Urinary bladder (tissue), 4 donors: ENCODE measurements around the gene KCNMB4. TPM values are rescaled to one million over a fixed set of nuclear protein-coding genes. Genes with fewer than 3 reads are reported as not detected.

Experiments
- DNase-seq: peaks from one replicate; pipeline ENCODE4 v3.0.0-alpha.2; 2015; ENCODE audit errors: extremely low spot score
- H3K27ac ChIP-seq: one replicate; pipeline ENCODE4 v1.5.1; 2013; ENCODE audit warnings: low read depth, mild to moderate bottlenecking, moderate library complexity
- H3K36me3 ChIP-seq: one replicate; pipeline ENCODE4 v1.6.1; 2013; ENCODE audit warnings: mild to moderate bottlenecking, moderate library complexity; ENCODE audit not compliant: insufficient read depth
- H3K4me1 ChIP-seq: one replicate; pipeline ENCODE4 v1.6.1; 2013; ENCODE audit warnings: mild to moderate bottlenecking, moderate library complexity; ENCODE audit not compliant: insufficient read depth
- H3K4me3 ChIP-seq: one replicate; pipeline ENCODE4 v1.5.1; 2013; ENCODE audit warnings: low read depth, low read length
- WGBS: extraction: QIAGEN DNeasy Blood & Tissue Kit; methylation state at CpG from one replicate; pipeline ENCODE4 v1.1.7; 2013; 5-methylcytosine and 5-hydroxymethylcytosine counted together
- polyA plus RNA-seq: library from polyadenylated mRNA; stranded (reverse); fragments of 200-250 nt; gene quantifications from one replicate; pipeline ENCODE4 v1.2.3, GENCODE V29; 2013
- total RNA-seq: library from RNA; depleted of rRNA; stranded (reverse); fragments of >200 nt; gene quantifications from one replicate; pipeline ENCODE4 v1.2.3, GENCODE V29; 2014
- donor health status: healthy with polysubstance abuse.
- donor health status: healthy.

The KCNMB4 gene
- total and polyA plus RNA-seq, 2 donors: 5.1 to 9.7 TPM

- Histone ChIP-seq H3K4me3 (no peak overlapping the region), H3K4me1 (no peaks in the 10 kb centered on the region), H3K36me3 (no peaks in the 10 kb centered on the region), H3K27ac (no peak overlapping the region)
- no peak for DNase-seq
- 77% methylated on average over 2 of the region's 2 CpGs for WGBS
Observed at GRCh38 chr12:70393787-70394499, 27.9 kb downstream of the KCNMB4 start.

DNA sequence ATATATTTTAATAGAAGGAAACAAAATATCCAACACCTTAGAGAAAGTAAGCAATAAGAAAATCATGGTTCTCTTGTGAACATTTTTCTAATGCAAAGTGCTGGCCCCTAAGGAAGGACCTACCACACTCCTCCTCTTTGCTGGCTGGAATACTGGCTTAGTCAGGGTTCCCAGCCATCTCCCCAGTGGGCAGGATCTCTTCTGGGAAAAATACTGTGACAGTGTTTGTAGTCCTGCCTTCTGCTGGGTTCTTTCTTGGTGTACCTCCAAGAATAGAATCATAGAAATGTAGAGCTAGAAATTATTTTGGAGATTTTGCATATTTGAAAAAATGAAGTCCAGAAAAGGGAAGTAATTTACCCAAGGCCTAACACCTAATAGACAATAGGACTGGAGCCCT, 31.9 kb downstream of the KCNMB4 start:
- Histone ChIP-seq H3K4me3 (no peak overlapping the region), H3K27ac (no peak overlapping the region), H3K36me3 (no peaks in the 10 kb centered on the region), H3K4me1 (no peaks in the 10 kb centered on the region)
- no peak for DNase-seq

DNA sequence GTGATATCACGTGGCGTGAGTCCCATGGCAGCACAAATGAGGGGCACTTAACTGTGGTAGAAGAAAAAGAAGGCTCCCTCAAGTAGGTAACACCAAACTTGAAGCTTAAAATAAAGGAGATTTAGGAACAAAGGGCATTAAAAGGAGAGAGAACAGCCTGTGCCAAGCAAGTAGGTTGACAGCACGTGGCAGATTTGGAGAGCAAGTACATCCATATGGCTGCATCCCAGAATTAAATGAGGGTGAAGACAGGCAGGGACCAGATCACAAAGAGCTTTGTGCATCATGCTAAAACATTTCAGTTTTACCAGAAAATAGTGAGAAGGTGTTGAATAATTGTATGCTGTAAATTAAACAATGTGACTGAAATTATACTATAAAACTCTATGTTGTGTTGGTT, 32.8 kb downstream of the KCNMB4 start:
- Histone ChIP-seq H3K36me3 (no peaks in the 10 kb centered on the region), H3K4me1 (no peaks in the 10 kb centered on the region), H3K4me3 (no peak overlapping the region), H3K27ac (no peak overlapping the region)
- WGBS: 83% methylated on average over 3 of the region's 3 CpGs
- DNase-seq: no peak

- Histone ChIP-seq H3K4me3 (no peak overlapping the region), H3K4me1 (no peaks in the 10 kb centered on the region), H3K27ac (no peak overlapping the region), H3K36me3 (no peaks in the 10 kb centered on the region)
- 46% methylated on average over 6 of the region's 6 CpGs for WGBS
- DNase-seq: no peak
Observed at GRCh38 chr12:70399311-70399710, 33.2 kb downstream of the KCNMB4 start.

DNA sequence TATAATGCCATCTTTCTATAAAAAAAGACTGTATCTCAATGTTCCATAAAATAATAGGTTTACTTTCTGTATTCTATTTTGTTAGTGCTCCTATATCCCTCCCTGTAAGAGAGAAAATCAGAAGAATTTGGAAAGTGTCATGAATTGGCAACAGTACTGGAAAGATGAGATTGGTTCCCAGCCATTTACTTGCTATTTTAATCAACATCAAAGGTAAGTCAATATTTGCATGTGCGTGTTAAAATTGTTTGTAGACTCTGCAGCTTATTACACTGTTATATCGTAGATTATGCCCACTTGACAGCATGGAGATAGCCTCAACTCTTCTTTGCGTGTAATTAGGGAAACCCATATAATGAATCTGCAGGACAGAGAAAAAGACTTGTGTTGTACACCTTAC, 34.0 kb downstream of the KCNMB4 start:
- no peak overlapping the region for H3K4me3 ChIP-seq
- WGBS: 94% methylated on average over 3 of the region's 3 CpGs
- H3K36me3 ChIP-seq: no peaks in the 10 kb centered on the region
- H3K27ac ChIP-seq: no peak overlapping the region
- DNase-seq: no peak
- no peaks in the 10 kb centered on the region for H3K4me1 ChIP-seq

DNA sequence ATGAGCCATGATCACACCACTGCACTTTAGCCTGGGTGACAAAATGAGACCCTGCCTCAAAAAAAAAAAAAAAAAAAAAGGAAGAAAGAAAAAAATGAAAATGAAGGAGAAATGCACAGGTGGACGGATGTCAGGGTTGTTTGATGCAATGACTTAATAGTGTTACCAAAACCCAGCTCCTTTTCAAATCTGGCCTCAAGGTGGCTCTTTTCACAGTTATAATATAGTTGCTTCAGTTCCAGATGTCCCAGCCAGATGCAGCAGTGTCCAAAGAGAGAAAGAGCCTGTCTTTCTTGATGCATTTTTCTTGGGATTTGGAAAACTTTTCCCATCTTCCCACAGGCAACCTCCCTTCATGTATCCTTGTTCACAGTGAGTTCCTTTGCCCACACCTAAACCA, 36.5 kb downstream of the KCNMB4 start:
- no peak for DNase-seq
- H3K36me3 ChIP-seq: no peaks in the 10 kb centered on the region
- H3K4me1 ChIP-seq: no peaks in the 10 kb centered on the region
- 90% methylated on average over 1 of the region's 1 CpG for WGBS
- no peak overlapping the region for H3K27ac ChIP-seq
- H3K4me3 ChIP-seq: no peak overlapping the region

GRCh38 chr12:70403826-70404225, 37.7 kb downstream of the KCNMB4 start:
- H3K36me3 ChIP-seq: no peaks in the 10 kb centered on the region
- no peak for DNase-seq
- no peaks in the 10 kb centered on the region for H3K4me1 ChIP-seq
- no peak overlapping the region for H3K27ac ChIP-seq
- H3K4me3 ChIP-seq: no peak overlapping the region

- no peak for DNase-seq
- Histone ChIP-seq H3K4me3 (no peak overlapping the region), H3K36me3 (no peaks in the 10 kb centered on the region), H3K27ac (no peak overlapping the region), H3K4me1 (no peaks in the 10 kb centered on the region)
- WGBS: 90% methylated on average over 16 of the region's 16 CpGs
Observed at GRCh38 chr12:70408004-70408790, 42.1 kb downstream of the KCNMB4 start.

- no peaks in the 10 kb centered on the region for H3K36me3 ChIP-seq
- no peak overlapping the region for H3K27ac ChIP-seq
- no peak overlapping the region for H3K4me3 ChIP-seq
- WGBS: 24% methylated on average over 1 of the region's 1 CpG
- no peak for DNase-seq
- no peaks in the 10 kb centered on the region for H3K4me1 ChIP-seq
Observed at GRCh38 chr12:70415987-70416386, 49.9 kb downstream of the KCNMB4 start.

GRCh38 chr12:70417121-70417520, 51.0 kb downstream of the KCNMB4 start:
- no peaks in the 10 kb centered on the region for H3K36me3 ChIP-seq
- 93% methylated on average over 3 of the region's 3 CpGs for WGBS
- no peaks in the 10 kb centered on the region for H3K4me1 ChIP-seq
- no peak overlapping the region for H3K27ac ChIP-seq
- DNase-seq: no peak
- no peak overlapping the region for H3K4me3 ChIP-seq

DNA sequence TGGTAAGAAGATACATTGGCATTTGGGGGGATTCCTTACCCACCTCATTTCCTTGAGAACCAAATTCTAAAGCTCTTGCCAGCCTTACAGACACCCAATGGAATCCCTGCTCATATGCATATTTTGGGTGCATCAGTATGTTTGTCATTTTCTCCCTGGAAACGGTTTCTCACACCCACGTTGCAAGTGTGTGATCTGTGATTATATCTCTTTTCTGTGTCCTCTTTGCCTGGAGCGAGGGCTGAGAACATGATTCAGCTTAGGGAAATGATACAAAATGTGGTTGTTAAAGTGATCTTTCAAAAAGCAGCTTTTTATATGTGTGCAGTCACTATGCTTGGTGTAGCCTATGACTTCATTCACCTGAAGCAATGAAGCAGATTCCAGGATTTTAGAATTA, 52.0 kb downstream of the KCNMB4 start:
- Histone ChIP-seq H3K36me3 (no peaks in the 10 kb centered on the region), H3K27ac (no peak overlapping the region), H3K4me1 (no peaks in the 10 kb centered on the region), H3K4me3 (no peak overlapping the region)
- 77% methylated on average over 3 of the region's 3 CpGs for WGBS
- DNase-seq: no peak

DNA sequence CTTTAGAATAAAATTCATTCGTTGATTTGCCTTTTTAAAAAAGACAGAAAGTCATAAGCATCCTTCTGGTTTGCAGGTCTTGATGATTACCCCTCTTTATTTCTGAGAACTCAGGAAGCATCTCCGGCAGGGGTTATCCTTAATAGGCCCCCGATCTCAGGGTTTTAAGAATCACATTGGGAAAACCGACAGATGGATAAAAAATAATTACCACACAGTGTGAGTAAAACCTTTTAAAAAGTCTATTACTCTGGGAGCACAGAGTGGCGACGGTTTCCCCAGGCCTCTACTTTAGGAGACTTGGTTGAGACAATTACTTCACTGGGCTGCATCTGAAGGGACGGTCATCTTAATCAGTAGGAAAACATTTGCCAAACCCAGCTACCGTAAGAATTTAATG, 56.5 kb downstream of the KCNMB4 start:
- no peak for DNase-seq
- Histone ChIP-seq H3K27ac (no peak overlapping the region), H3K4me1 (no peaks in the 10 kb centered on the region), H3K4me3 (no peak overlapping the region), H3K36me3 (no peaks in the 10 kb centered on the region)
- WGBS: 94% methylated on average over 8 of the region's 8 CpGs

DNA sequence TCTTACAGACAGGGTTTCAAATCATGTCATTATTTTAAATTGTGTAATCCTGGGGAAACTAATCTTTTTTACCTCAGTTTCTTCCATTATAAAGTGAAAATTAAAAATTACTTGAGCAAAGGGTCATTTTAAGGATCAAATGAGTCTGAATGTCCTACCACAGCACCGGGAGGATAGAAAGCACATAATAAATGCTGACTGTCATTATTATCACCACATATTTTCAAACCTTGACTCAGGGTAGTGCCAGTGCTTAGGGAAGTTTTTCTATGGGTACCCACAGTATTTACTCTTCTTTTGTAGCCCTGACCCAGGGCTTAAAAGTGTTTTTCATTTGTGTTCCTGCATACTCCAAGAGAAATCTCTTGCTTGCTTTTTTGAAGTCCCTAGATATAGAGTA, 60.5 kb downstream of the KCNMB4 start:
- H3K27ac ChIP-seq: no peak overlapping the region
- DNase-seq: no peak
- 81% methylated on average over 1 of the region's 1 CpG for WGBS
- no peaks in the 10 kb centered on the region for H3K4me1 ChIP-seq
- no peak overlapping the region for H3K4me3 ChIP-seq
- H3K36me3 ChIP-seq: no peaks in the 10 kb centered on the region

DNA sequence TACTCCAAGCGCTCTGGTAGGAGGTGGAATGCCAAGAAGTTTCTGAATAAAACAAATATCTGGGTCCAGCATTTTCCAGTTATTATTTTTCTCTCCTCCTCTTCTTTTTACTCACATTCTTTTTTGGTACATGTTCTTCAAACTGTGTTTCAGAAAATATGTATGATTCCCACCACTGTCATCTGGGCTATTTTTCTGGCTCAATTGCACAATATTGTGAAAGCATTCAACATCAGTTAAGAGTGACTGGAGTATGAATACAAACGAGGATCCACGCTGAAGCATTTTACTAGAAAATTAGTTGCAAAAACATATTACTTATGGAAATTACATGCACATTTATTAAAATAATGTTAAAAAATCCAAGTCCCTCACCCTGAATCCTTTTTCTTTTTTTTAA, 61.5 kb downstream of the KCNMB4 start:
- Histone ChIP-seq H3K36me3 (no peaks in the 10 kb centered on the region), H3K4me1 (no peaks in the 10 kb centered on the region), H3K27ac (no peak overlapping the region), H3K4me3 (no peak overlapping the region)
- WGBS: 90% methylated on average over 3 of the region's 3 CpGs
- DNase-seq: no peak
